ENCODE data around the gene SIPA1L3.

SIPA1L3 gene

DNA sequence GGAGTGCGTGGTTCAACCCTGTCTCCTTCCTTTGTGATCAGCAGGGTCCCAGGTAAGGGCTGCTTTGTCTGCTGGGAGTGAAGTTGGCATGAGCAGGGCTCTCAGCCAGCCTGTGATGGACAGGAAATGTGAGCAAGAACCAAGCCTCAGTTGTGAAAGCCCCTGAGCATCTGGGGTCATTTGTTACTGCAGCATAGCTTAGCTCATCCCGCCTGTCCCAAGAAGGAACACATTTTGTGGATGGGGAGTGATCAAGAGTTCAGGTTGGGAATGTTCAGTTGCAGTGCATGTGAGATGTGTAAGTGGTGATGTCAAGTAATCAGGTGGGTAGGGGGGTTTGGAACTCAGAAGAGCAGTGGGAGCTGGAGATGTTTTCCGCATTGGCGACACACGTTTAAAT lies 164.6 kb downstream of the SIPA1L3 start:
- no peaks in the 10 kb centered on the region for H3F3A ChIP-seq (ENCODE audit: insufficient read depth, low read length)
- H3K9ac ChIP-seq (ENCODE audit: low read length), result no peak overlapping the region
- no peak overlapping the region for H2AFZ ChIP-seq (ENCODE audit: low read length)
- H3K4me1 ChIP-seq (ENCODE audit: low read length), result no peaks in the 10 kb centered on the region
- no peaks in the 10 kb centered on the region for H3K9me2 ChIP-seq (replicated peaks; ENCODE audit: insufficient read depth, low read length)
- no peaks in the 10 kb centered on the region for H3K9me3 ChIP-seq (replicated peaks; ENCODE audit: insufficient read depth, low read length)
- no peaks in the 10 kb centered on the region for H3K36me3 ChIP-seq (replicated peaks; ENCODE audit: insufficient read depth, low read length)
- H3K4me2 ChIP-seq (ENCODE audit: low read depth, low read length), result no peak overlapping the region
- DNase-seq, result no peak
- H3K27ac ChIP-seq (ENCODE audit: low read length), result no peak overlapping the region
- H3K4me3 ChIP-seq (ENCODE audit: low read length), result no peak overlapping the region
- H3K79me2 ChIP-seq (ENCODE audit: low read length), result no peaks in the 10 kb centered on the region
- H3K27me3 ChIP-seq (replicated peaks; ENCODE audit: insufficient read depth, low read length), result no peaks in the 10 kb centered on the region
- no peak for TF ChIP-seq EZH2 (optimal IDR thresholded peaks at IDR 0.05; ENCODE audit: low read depth, low read length)
- no peak for TF ChIP-seq EZH2phosphoT487 (IDR thresholded peaks at IDR 0.05; ENCODE audit: low read length)
- TF ChIP-seq, protein P1, sequence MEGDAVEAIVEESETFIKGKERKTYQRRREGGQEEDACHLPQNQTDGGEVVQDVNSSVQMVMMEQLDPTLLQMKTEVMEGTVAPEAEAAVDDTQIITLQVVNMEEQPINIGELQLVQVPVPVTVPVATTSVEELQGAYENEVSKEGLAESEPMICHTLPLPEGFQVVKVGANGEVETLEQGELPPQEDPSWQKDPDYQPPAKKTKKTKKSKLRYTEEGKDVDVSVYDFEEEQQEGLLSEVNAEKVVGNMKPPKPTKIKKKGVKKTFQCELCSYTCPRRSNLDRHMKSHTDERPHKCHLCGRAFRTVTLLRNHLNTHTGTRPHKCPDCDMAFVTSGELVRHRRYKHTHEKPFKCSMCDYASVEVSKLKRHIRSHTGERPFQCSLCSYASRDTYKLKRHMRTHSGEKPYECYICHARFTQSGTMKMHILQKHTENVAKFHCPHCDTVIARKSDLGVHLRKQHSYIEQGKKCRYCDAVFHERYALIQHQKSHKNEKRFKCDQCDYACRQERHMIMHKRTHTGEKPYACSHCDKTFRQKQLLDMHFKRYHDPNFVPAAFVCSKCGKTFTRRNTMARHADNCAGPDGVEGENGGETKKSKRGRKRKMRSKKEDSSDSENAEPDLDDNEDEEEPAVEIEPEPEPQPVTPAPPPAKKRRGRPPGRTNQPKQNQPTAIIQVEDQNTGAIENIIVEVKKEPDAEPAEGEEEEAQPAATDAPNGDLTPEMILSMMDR (IDR thresholded peaks at IDR 0.05; ENCODE audit: low read length), result no peak
- H4K20me1 ChIP-seq (ENCODE audit: insufficient read depth, low read length), result no peaks in the 10 kb centered on the region

DNA sequence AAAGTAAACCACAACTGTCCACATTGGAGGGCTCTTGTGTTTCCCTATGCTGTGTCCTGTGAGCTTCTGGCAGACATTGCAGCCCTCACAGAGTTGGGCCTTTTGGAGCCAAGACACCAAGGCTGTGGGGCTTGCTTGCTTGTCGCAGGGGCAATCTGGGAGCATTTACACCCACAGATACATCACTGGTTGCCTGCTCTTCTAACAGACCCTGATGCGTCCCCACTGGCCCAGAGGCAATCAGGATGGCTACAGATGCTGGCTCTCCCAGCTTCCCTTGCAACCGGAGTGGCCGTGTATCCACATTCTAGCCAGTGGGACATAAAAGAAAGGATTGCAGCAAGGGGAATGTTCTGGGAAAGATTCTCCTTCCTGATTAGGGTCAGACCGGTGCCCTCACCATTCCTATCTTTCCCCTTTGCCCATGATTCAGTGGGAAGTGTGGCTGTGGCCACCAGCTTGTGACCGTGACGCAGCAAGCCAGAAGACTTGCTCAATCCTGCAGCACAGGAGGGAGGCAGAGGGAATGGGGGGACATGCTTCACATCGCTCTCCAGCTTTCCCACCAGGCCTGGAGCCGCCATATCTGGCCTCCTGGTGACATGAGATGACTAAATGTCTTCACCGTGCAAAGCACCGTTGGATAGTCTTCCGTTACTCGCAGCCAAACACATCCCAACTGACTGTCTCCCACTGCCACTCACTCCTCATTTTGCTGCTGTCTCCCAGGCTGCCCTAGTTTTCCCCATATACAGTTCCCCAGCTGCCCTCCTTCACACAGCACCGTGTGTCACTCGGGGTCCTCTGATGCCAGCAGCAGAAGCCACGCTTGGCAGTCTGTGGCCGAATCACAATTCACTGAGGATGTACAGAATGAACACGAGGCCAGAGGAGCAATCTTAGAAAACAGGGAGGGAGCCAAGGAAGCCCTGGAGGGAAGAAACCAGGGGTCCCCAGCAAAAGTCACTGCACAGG lies 166.1 kb downstream of the SIPA1L3 start:
- Histone ChIP-seq H2AFZ (ENCODE audit: low read length) (no peak overlapping the region), H3K27ac (ENCODE audit: low read length) (no peak overlapping the region), H3K4me1 (ENCODE audit: low read length) (no peaks in the 10 kb centered on the region), H3K27me3 (replicated peaks; ENCODE audit: insufficient read depth, low read length) (no peaks in the 10 kb centered on the region), H3K4me2 (ENCODE audit: low read depth, low read length) (no peak overlapping the region), H3K4me3 (ENCODE audit: low read length) (no peak overlapping the region), H3K9me2 (replicated peaks; ENCODE audit: insufficient read depth, low read length) (no peaks in the 10 kb centered on the region), H3K9me3 (replicated peaks; ENCODE audit: insufficient read depth, low read length) (no peaks in the 10 kb centered on the region), H4K20me1 (ENCODE audit: insufficient read depth, low read length) (no peaks in the 10 kb centered on the region), H3K79me2 (ENCODE audit: low read length) (no peaks in the 10 kb centered on the region), H3K9ac (ENCODE audit: low read length) (no peak overlapping the region), H3K36me3 (replicated peaks; ENCODE audit: insufficient read depth, low read length) (no peaks in the 10 kb centered on the region), H3F3A (ENCODE audit: insufficient read depth, low read length) (no peaks in the 10 kb centered on the region)
- TF ChIP-seq EZH2phosphoT487 (IDR thresholded peaks at IDR 0.05; ENCODE audit: low read length) (no peak), EZH2 (optimal IDR thresholded peaks at IDR 0.05; ENCODE audit: low read depth, low read length) (no peak)
- TF ChIP-seq, protein P1 (IDR thresholded peaks at IDR 0.05; ENCODE audit: low read length), result no peak
- DNase-seq, result no peak

DNA sequence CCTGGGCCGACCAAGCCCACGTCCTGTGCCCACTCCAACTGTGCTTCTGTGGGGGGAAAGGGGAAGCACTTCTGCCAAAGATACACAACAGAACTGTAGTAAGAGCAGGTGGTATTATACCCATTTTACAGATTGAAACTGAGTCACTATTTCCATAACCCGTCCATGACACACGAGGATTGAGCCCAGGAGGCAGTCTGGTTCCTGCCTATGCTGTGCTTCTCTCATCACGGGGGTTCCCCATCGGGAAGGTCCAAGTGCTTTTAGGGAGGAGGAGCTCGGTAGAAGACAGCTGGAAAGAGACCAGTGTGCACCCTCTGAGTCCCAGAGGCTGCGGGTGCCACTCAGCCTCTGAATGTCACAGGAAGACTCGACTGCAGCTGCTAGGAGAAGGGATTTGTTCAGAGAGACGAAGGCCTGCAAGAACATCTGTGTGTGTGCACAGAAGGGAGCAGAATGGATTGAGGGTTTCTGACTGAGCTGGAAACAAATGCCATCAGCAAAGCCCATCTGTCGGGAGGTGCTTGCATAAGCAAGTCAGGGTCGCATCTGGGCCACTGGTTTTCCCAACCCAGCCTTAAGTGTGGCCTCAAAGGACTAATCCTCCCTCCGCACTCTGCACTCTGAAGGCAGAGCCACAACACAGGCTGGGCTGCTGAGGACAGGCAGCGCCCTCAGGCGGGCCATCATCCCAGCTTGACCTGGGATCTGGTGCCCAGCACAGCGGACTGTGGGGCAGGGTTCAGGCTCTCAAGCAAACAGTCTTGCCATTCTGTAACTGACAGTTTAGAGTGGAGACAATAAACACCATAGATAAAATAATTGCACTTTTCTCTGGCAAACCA lies 167.1 kb downstream of the SIPA1L3 start:
- no peaks in the 10 kb centered on the region for H3K36me3 ChIP-seq (replicated peaks; ENCODE audit: insufficient read depth, low read length)
- no peak overlapping the region for H3K27ac ChIP-seq (ENCODE audit: low read length)
- no peaks in the 10 kb centered on the region for H3F3A ChIP-seq (ENCODE audit: insufficient read depth, low read length)
- H3K4me3 ChIP-seq (ENCODE audit: low read length), result no peak overlapping the region
- H3K27me3 ChIP-seq (replicated peaks; ENCODE audit: insufficient read depth, low read length), result no peaks in the 10 kb centered on the region
- no peak overlapping the region for H3K4me2 ChIP-seq (ENCODE audit: low read depth, low read length)
- H3K79me2 ChIP-seq (ENCODE audit: low read length), result no peaks in the 10 kb centered on the region
- H3K9me2 ChIP-seq (replicated peaks; ENCODE audit: insufficient read depth, low read length), result no peaks in the 10 kb centered on the region
- no peaks in the 10 kb centered on the region for H4K20me1 ChIP-seq (ENCODE audit: insufficient read depth, low read length)
- no peak overlapping the region for H2AFZ ChIP-seq (ENCODE audit: low read length)
- TF ChIP-seq EZH2 (optimal IDR thresholded peaks at IDR 0.05; ENCODE audit: low read depth, low read length), result no peak
- no peaks in the 10 kb centered on the region for H3K9me3 ChIP-seq (replicated peaks; ENCODE audit: insufficient read depth, low read length)
- DNase-seq, result no peak
- no peaks in the 10 kb centered on the region for H3K4me1 ChIP-seq (ENCODE audit: low read length)
- no peak overlapping the region for H3K9ac ChIP-seq (ENCODE audit: low read length)
